NCI-H345 treated with DMSO at 0.1 percent for 48 hours (cell line): ENCODE measurements around the gene CELF5.
"Not testable (repeated sequence)": the region's sequence is repeated elsewhere in the genome, so short reads cannot be mapped to it uniquely, and the experiment has no call there.

Experiments used
- DNase-seq: peaks from one replicate; lab custom pipeline; 2025; ENCODE audit not compliant: unreplicated experiment; lab: John Stamatoyannopoulos, UW

CELF5 gene

DNA sequence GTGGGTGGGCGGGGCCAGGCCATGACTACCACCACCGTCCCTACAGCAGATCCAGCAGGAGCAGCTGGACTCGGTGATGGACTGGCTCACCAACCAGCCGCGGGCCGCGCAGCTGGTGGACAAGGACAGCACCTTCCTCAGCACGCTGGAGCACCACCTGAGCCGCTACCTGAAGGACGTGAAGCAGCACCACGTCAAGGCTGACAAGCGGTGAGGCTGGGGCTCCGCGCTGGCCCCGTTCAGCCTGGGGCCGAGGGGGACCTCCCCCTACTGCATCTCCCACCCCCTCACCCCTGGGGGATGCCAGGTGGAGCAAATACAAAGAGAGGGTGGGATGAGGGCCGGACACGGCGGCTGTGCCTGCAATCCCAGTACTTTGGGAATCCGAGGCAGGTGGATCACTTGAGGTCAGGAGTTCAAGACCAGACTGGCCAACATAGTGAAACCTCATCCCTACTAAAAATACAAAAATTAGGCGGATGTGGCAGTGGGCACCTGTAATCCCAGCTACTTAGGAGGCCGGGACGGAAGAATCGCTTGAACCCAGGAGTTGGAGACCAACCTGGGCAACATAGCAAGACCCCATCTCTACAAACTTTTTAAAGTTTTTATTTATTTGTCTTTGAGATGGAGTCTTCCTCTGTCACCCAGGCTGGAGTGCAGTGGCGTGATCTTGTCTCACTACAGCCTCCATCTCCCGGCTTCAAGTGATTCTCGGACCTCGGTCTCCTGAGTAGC, 18.1 kb upstream of the CELF5 start:
- no peak for DNase-seq

DNA sequence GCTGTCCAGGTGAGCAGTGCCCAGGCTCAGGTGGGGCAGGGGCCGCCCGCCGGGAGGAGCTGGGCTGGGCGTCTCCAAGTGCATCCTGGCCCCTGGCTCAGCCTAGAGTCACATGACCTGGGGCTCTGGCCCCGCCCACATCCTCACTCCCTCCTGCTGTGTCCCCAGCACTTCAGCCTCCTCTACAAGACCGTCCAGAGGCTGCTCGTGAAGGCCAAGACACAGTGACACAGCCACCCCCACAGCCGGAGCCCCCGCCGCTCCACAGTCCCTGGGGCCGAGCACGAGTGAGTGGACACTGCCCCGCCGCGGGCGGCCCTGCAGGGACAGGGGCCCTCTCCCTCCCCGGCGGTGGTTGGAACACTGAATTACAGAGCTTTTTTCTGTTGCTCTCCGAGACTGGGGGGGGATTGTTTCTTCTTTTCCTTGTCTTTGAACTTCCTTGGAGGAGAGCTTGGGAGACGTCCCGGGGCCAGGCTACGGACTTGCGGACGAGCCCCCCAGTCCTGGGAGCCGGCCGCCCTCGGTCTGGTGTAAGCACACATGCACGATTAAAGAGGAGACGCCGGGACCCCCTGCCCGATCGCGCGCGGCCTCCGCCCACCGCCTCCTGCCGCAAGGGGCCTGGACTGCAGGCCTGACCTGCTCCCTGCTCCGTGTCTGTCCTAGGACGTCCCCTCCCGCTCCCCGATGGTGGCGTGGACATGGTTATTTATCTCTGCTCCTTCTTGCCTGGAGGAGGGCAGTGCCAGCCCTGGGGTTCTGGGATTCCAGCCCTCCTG, 16.8 kb upstream of the CELF5 start:
- no peak for DNase-seq

DNA sequence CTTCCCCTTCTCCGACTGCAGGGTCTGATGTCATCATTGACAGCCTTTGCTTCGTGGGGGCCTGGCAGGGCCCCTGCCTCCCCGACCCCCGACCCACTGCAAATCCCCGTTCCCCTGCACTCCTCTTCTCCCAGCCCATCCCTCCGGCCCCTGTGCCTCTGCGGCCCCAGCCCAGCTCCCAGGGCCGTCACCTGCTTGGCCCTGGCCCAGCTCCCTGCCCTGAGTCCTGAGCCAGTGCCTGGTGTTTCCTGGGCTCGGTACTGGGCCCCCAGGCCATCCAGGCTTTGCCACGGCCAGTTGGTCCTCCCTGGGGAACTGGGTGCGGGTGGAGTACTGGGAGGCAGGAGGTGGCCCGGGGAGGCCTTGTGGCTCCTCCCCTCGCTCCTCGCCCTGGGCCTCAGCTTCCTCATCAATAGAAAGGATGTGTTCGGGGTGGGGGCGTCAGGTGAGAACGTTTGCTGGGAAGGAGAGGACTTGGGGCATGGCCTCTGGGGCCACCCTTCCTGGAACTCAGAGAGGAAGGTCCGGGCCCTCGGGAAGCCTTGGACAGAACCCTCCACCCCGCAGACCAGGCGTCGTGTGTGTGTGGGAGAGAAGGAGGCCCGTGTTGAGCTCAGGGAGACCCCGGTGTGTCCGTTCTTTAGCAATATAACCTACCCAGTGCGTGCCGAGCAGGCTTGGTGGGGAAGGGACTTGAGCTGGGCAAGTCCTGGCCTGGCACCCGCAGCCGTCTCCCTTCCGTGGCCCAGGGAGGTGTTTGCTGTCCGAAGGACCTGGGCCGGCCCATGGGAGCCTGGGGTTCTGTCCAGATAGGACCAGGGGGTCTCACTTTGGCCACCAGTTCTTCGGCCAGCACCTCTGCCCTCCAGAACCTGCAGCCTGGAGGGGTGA, 15.9 kb upstream of the CELF5 start:
- DNase-seq: no peak

GRCh38 chr19:3210347-3211017, 14.0 kb upstream of the CELF5 start:
- DNase-seq: peak; percentile 23

DNA sequence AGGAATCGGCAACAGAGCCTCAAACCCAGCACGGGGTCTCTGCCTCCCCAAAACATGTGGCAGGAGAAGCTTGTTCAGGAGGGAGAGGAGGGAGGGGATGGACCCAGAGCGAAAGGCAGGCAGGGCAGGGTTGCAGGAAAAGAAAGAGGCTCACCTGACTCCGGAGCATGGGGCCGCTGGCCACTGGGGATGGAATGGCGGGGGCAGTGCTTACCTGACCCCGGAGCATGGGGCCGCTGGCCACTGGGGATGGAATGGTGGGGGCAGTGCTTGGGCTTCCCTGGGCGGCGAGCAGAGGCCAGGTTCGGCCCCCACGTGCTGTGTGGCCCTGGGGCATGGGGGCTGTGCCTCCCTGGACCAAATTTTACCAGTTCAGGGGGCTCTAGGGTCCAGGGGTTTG, 13.3 kb upstream of the CELF5 start:
- DNase-seq: no peak

GRCh38 chr19:3213159-3213558, 11.3 kb upstream of the CELF5 start:
- no peak for DNase-seq

GRCh38 chr19:3216874-3217273, 7.6 kb upstream of the CELF5 start:
- no peak for DNase-seq

DNA sequence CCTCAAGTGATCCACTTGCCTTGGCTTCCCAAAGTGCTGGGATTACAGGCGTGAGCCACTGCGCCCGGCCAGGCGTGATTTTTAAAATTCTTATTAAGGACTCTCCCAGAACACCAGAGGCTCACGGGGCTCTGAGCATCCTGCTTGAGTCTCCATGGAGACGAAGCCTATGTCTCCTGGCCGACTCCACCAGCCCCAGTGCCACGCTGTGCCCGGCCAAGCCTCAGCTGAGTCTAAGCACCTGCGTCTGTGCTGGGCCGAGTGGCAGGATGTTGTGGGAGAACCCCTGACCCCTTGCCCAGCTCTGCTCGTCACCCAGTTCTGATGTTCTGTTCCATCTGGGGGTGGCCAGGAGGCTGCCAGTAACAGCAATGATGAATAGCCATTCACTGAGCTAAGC, 3.9 kb upstream of the CELF5 start:
- DNase-seq: no peak

- not testable (repeated sequence) for DNase-seq
Observed at GRCh38 chr19:3221576-3221975, 2.9 kb upstream of the CELF5 start.

- no peak for DNase-seq
Observed at GRCh38 chr19:3222709-3223108, 1.8 kb upstream of the CELF5 start.

DNA sequence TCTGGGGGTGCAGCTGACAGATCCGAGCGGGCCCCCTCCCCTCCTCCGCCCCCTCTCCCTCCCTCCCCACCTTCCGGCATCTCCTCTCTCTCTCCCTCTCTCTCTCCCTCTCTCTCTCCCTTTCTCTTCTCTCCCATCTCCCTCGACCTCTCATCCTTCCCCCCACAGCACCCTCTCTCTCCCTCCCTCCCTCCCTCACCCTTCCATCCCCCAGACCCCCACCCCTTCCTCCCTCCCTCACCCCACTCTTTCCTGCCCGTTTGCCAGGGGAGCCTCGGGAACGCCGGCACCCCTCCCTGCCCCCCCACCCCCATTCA, 666 bp downstream of the CELF5 start:
- DNase-seq: no peak

DNA sequence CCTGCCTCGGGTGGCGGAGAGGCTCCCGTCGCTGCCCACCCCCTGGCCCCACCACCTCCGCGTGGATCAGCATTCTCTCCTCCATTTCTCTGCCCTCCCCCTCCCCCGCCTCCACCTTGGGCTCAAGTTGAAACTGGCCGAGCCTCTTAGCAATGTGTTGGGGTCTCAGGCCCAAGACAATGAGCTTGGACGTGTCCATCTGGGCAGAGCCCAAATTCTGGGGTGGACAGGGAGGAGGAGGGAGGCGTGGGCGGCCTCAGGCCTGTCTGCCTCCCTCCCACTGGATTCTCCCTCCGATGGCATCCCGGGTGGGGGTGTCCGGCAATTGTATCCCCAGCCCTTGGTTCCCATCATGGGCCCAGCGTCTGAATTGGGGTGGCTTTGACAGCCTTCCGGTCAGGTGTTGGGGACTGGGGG, 1.2 kb downstream of the CELF5 start:
- DNase-seq: no peak

DNA sequence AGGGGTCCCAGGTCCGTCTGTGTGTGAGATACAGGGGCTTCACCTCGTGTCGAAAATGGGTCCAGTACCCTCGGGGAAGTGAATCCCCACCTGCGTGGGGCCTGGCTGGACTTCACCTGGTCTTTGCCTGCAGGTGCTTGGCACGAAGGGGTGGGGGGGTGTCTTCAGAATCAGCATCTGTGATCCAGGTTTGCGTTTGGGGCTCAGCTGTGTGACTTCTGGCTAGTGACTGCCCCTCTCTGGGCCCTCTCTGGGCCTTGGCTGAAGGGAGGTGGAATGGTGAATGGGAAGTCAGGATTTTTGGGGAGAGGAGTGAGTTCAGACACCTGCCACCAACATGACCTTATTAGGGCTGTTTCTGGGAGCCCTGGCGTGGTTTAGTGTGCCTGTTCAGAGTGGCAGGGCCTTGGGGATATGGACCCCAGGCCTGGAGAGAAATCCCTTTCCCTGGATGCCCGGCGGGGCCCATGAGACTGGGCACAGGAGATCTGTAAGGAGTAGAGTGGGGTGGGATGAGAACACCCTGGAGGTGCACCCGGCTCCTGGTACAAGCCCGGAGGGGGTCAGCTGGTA, 2.7 kb downstream of the CELF5 start:
- no peak for DNase-seq

DNA sequence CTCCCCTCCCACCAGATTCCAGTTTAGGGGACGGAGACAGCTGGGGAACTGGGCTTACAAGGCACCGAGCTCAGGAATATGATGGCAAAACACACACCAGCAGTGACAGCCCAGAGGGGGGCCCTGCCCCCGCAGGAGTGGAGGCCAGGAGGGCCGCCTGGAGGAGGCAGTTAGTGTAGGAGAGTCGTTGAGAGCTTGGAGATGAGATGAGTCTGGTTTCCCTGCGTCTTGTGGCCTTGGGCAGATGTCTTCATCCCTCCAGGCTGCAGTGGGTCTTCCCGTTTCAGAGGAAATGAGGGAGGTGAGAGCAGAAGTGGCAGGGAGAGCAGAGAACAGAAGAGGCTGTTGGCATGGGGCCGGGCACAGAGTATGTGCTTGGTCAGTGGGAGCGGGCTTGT, 4.9 kb downstream of the CELF5 start:
- no peak for DNase-seq

GRCh38 chr19:3229888-3230496, 5.5 kb downstream of the CELF5 start:
- no peak for DNase-seq

- DNase-seq: no peak
Observed at GRCh38 chr19:3231288-3231687, 6.8 kb downstream of the CELF5 start.

DNA sequence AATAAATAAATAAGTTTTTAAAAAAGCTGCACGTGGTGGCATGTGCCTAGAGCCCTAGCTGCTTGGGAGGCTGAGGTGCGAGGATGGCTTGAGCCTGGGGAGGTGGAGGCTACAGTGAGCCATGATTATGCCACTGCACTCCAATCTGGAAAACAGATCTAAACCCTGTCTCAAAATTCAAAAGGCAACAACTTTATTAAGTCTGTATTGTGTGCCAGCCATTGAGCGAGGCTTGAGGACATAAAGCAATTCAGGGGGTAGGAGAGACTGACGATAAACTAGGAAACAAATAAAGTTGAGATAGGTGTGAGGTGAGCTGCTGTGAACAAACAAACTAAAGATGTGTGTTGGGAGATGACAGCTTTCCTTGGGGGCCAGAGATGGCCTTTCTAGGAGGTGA, 8.7 kb downstream of the CELF5 start:
- DNase-seq: no peak

GRCh38 chr19:3233831-3234230, 9.4 kb downstream of the CELF5 start:
- DNase-seq: no peak

- no peak for DNase-seq
Observed at GRCh38 chr19:3234800-3235199, 10.3 kb downstream of the CELF5 start.

GRCh38 chr19:3235604-3236003, 11.1 kb downstream of the CELF5 start:
- DNase-seq: not testable (repeated sequence)
